Prostate gland (tissue), 2 donors: ENCODE data around the gene FCHO1.

Experiments used
- POLR2A ChIP-seq: fragments of 450-650 bp; IDR thresholded peaks from one replicate; pipeline ENCODE4 v1.6.1; 2016; ENCODE audit warnings: antibody characterized with exemption, mild to moderate bottlenecking
- TF ChIP-seq, protein P1 (sequence below), 4 experiments: fragments of 200-600 bp in 2 of 4; fragments of 450-650 bp in 2 of 4; sonication (generic) in 2 of 4; IDR thresholded peaks; 1 replicate in 3 of 4; 2 replicates in 1 of 4; pipeline ENCODE4 v1.5.1; 2016 to 2019; ENCODE audit warnings: antibody characterized with exemption in 4 of 4, mild to moderate bottlenecking in 2 of 4, moderate library complexity in 2 of 4

DNA sequence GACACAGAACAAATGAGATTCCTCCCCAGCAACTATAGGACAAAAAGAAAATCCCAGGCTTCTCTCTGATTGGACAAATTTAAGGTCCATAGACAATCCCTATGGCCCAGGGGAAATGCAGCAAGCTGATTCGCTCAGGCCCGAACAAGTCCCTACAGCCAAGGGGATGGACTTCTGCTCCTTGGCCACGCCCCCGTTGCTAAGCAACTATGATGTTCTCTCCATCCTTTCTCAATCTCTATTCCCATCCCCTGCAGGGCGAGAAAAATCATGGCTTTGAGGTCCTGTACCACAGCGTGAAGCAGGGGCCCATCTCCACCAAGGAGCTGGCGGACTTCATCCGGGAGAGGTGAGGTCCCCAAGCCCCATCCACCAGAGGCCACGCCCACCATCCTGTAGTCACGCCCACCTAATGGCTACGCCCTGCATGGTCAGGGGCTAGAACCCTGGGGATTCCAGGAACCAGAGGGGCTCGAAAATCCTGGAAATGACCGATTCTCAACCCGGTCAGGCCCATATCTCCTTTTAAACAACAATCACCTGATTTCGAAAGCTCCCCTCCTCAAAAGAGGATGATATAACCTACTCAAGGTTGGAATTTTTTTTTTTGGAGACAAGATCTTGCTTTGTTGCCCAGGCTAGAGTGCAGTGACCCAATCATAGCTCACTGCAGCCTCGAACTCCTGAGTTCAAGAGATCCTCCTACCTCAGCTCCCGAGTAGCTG is 11.4 kb downstream of the FCHO1 start:
- TF ChIP-seq, protein P1, sequence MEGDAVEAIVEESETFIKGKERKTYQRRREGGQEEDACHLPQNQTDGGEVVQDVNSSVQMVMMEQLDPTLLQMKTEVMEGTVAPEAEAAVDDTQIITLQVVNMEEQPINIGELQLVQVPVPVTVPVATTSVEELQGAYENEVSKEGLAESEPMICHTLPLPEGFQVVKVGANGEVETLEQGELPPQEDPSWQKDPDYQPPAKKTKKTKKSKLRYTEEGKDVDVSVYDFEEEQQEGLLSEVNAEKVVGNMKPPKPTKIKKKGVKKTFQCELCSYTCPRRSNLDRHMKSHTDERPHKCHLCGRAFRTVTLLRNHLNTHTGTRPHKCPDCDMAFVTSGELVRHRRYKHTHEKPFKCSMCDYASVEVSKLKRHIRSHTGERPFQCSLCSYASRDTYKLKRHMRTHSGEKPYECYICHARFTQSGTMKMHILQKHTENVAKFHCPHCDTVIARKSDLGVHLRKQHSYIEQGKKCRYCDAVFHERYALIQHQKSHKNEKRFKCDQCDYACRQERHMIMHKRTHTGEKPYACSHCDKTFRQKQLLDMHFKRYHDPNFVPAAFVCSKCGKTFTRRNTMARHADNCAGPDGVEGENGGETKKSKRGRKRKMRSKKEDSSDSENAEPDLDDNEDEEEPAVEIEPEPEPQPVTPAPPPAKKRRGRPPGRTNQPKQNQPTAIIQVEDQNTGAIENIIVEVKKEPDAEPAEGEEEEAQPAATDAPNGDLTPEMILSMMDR (IDR thresholded peaks at IDR 0.05) = no peak
- no peak for TF ChIP-seq POLR2A
